ENCODE data around the gene RARRES2. TPM values are rescaled to one million over a fixed set of nuclear protein-coding genes. Genes with fewer than 3 reads are reported as not detected.

RARRES2 gene
- total and polyA plus RNA-seq, 2 of the 13 experiments (the other 11 are each of a cell fraction or from before 2014, with no cell fraction given), result 134 to 172 TPM

GRCh38 chr7:150383710-150384397 is 42.4 kb upstream of the RARRES2 start (continued):
- TF ChIP-seq, protein P1, sequence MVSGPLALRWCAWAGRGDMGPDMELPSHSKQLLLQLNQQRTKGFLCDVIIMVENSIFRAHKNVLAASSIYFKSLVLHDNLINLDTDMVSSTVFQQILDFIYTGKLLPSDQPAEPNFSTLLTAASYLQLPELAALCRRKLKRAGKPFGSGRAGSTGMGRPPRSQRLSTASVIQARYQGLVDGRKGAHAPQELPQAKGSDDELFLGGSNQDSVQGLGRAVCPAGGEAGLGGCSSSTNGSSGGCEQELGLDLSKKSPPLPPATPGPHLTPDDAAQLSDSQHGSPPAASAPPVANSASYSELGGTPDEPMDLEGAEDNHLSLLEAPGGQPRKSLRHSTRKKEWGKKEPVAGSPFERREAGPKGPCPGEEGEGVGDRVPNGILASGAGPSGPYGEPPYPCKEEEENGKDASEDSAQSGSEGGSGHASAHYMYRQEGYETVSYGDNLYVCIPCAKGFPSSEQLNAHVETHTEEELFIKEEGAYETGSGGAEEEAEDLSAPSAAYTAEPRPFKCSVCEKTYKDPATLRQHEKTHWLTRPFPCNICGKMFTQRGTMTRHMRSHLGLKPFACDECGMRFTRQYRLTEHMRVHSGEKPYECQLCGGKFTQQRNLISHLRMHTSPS (CRISPR knock-in tag; IDR thresholded peaks at IDR 0.05; ENCODE audit: low read depth), result no peak; the same call in 1 of the 2 replicates
- TF ChIP-seq SOX6 (IDR thresholded peaks at IDR 0.05) (no peak), SOX6 (CRISPR knock-in tag; IDR thresholded peaks at IDR 0.05) (peak; percentile 87), STAG1 (CRISPR knock-in tag; IDR thresholded peaks at IDR 0.05) (no peak), MXD3 (CRISPR knock-in tag; IDR thresholded peaks at IDR 0.05) (no peak), PLSCR1 (CRISPR knock-in tag; IDR thresholded peaks at IDR 0.05; ENCODE audit: borderline replicate concordance) (no peak), MLXIP (CRISPR knock-in tag; IDR thresholded peaks at IDR 0.05; ENCODE audit: borderline replicate concordance) (no peak; the same call in 1 of the 2 replicates), THAP9 (CRISPR knock-in tag; IDR thresholded peaks at IDR 0.05; ENCODE audit: borderline replicate concordance) (no peak), ZZZ3 (CRISPR knock-in tag; IDR thresholded peaks at IDR 0.05; ENCODE audit: borderline replicate concordance) (no peak), ZNF335 (CRISPR knock-in tag; IDR thresholded peaks at IDR 0.05) (no peak), CBX2 (IDR thresholded peaks at IDR 0.05; ENCODE audit: low read depth, low read length) (no peak), CBX2 (CRISPR knock-in tag; IDR thresholded peaks at IDR 0.05; ENCODE audit: low read depth) (no peak), GATAD2A (CRISPR knock-in tag; IDR thresholded peaks at IDR 0.05) (peak; percentile 64), TGIF2 (CRISPR knock-in tag; IDR thresholded peaks at IDR 0.05) (peak; percentile 75; the same call in 1 of the 2 replicates), CENPBD1 (CRISPR knock-in tag; IDR thresholded peaks at IDR 0.05; ENCODE audit: borderline replicate concordance, low read depth) (no peak), ZBTB42 (CRISPR knock-in tag; IDR thresholded peaks at IDR 0.05) (0 out of 2 replicates have a peak, but pooled peaks have one; percentile 53), MXD4 (CRISPR knock-in tag; IDR thresholded peaks at IDR 0.05) (no peak), ERF (CRISPR knock-in tag; IDR thresholded peaks at IDR 0.05) (peak; percentile 57)
- TF ChIP-seq, protein P2, sequence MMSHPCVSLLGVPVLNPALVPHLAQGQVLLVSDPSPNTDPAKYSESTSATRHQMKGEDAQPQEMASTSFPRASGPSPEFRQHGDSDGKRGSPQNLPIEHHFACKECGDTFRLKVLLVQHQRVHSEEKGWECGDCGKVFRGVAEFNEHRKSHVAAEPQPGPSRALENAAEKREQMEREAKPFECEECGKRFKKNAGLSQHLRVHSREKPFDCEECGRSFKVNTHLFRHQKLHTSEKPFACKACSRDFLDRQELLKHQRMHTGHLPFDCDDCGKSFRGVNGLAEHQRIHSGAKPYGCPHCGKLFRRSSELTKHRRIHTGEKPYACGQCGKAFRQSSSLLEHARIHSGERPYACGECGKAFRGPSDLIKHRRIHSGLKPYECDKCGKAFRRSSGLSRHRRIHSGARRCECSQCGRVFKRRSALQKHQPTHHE (CRISPR knock-in tag; IDR thresholded peaks at IDR 0.05; ENCODE audit: borderline replicate concordance), result no peak

All from HepG2 (cell line).